Measurements from ENCODE around the gene FGF22.
A peak's percentile ranks its signal among the peaks of the same experiment; 100 is the strongest.
"Not testable (repeated sequence)": the region's sequence is repeated elsewhere in the genome, so short reads cannot be mapped to it uniquely, and the experiment has no call there.

FGF22 gene

GRCh38 chr19:639253-640160 lies at the start of gene FGF22:
FGF22 (plus strand) TSS chr19:639879; CDS start chr19:639926, 47 bp downstream.
- peak; percentile 49 for DNase-seq

GRCh38 chr19:590396-590745 lies 49.3 kb upstream of the FGF22 start:
- DNase-seq, result no peak

GRCh38 chr19:590750-591098 lies 49.0 kb upstream of the FGF22 start:
- no peak for DNase-seq

- no peak for DNase-seq
These were observed 48.4 kb upstream of the FGF22 start for GRCh38 chr19:591099-591958.

- DNase-seq, result no peak
These were observed 47.6 kb upstream of the FGF22 start for GRCh38 chr19:592101-592500.

- no peak for DNase-seq
These were observed 46.6 kb upstream of the FGF22 start for GRCh38 chr19:593055-593454.

- DNase-seq, result no peak
These were observed 46.2 kb upstream of the FGF22 start for GRCh38 chr19:593505-593904.

- no peak for DNase-seq
These were observed 45.3 kb upstream of the FGF22 start for GRCh38 chr19:594265-594870.

GRCh38 chr19:595326-596262 lies 44.1 kb upstream of the FGF22 start:
- DNase-seq, result no peak

- no peak for DNase-seq
These were observed 43.4 kb upstream of the FGF22 start for GRCh38 chr19:596263-596655.

GRCh38 chr19:597406-598315 lies 42.0 kb upstream of the FGF22 start:
- no peak for DNase-seq

- DNase-seq, result no peak
These were observed 38.4 kb upstream of the FGF22 start for GRCh38 chr19:601310-601709.

GRCh38 chr19:601790-602189 lies 37.9 kb upstream of the FGF22 start:
- no peak for DNase-seq

GRCh38 chr19:602391-603301 lies 37.0 kb upstream of the FGF22 start:
- no peak for DNase-seq

- DNase-seq, result not testable (repeated sequence)
These were observed 36.4 kb upstream of the FGF22 start for GRCh38 chr19:603302-603639.

GRCh38 chr19:603779-604178 lies 35.9 kb upstream of the FGF22 start:
- DNase-seq, result not testable (repeated sequence)

- no peak for DNase-seq
These were observed 35.3 kb upstream of the FGF22 start for GRCh38 chr19:604355-604754.

GRCh38 chr19:605061-605971 lies 34.4 kb upstream of the FGF22 start:
- DNase-seq, result not testable (repeated sequence)
